Mesenchymal stem cell (in vitro differentiated cells and primary cell): ENCODE data around the gene CLHC1.
"Not testable (repeated sequence)": the region's sequence is repeated elsewhere in the genome, so short reads cannot be mapped to it uniquely, and the experiment has no call there.

Experiments
- DNase-seq: peaks from one replicate; pipeline ENCODE4 v3.0.0-alpha.2; 2013
- H2AFZ ChIP-seq: one replicate; pipeline ENCODE4 v1.6.1; 2013; ENCODE audit warnings: low read depth, mild to moderate bottlenecking, control low read depth, inconsistent platforms, low read length, moderate library complexity
- H2AK5ac ChIP-seq: 2 replicates; pipeline ENCODE4 v1.6.1; 2013; ENCODE audit warnings: low read length, moderate library complexity, mild to moderate bottlenecking, inconsistent platforms; ENCODE audit not compliant: severe bottlenecking
- H2BK120ac ChIP-seq: one replicate; pipeline ENCODE4 v1.6.1; 2013; ENCODE audit warnings: low read depth, mild to moderate bottlenecking, inconsistent platforms, low read length, moderate library complexity
- H2BK12ac ChIP-seq, 2 experiments: one replicate each; pipeline ENCODE4 v1.6.1; 2013; ENCODE audit warnings: inconsistent platforms in 2 of 2, low read length in 2 of 2, mild to moderate bottlenecking in 2 of 2, moderate library complexity in 2 of 2, control low read depth in 1 of 2
- H2BK15ac ChIP-seq: one replicate; pipeline ENCODE4 v1.6.1; 2013; ENCODE audit warnings: mild to moderate bottlenecking, low read depth, inconsistent platforms; ENCODE audit not compliant: poor library complexity, severe bottlenecking
- H2BK5ac ChIP-seq: 2 replicates; pipeline ENCODE4 v1.6.1; 2013; ENCODE audit warnings: low read depth, mild to moderate bottlenecking, low read length, control low read depth, inconsistent platforms; ENCODE audit not compliant: poor library complexity, severe bottlenecking
- H3K14ac ChIP-seq, 2 experiments: one replicate each; pipeline ENCODE4 v1.6.1; 2013; ENCODE audit warnings: inconsistent platforms in 2 of 2, low read length in 2 of 2, control low read depth in 1 of 2, mild to moderate bottlenecking in 1 of 2, moderate library complexity in 1 of 2
- H3K18ac ChIP-seq, 2 experiments: one replicate each; pipeline ENCODE4 v1.6.1; 2013; ENCODE audit warnings: inconsistent platforms in 2 of 2, low read length in 2 of 2, control low read depth in 1 of 2, low read depth in 1 of 2, mild to moderate bottlenecking in 1 of 2
- H3K23ac ChIP-seq, 2 experiments: one replicate each; pipeline ENCODE4 v1.6.1; 2013; ENCODE audit warnings: inconsistent platforms in 2 of 2, low read length in 2 of 2, mild to moderate bottlenecking in 2 of 2, moderate library complexity in 2 of 2, control low read depth in 1 of 2
- H3K27ac ChIP-seq: 2 replicates; pipeline ENCODE4 v1.5.1; 2013; ENCODE audit warnings: mild to moderate bottlenecking, moderate library complexity, low read length, control low read depth, inconsistent platforms; ENCODE audit not compliant: poor library complexity, severe bottlenecking
- H3K27me3 ChIP-seq, 2 experiments: 2 replicates each; pipeline versions ENCODE4 v1.6.1 to v1.7.0; 2013; ENCODE audit warnings: low read length in 2 of 2, mild to moderate bottlenecking in 2 of 2, moderate library complexity in 2 of 2, control low read depth in 1 of 2, inconsistent platforms in 1 of 2; ENCODE audit not compliant: control insufficient read depth in 1 of 2, insufficient read depth in 1 of 2
- H3K36me3 ChIP-seq, 2 experiments: 2 replicates each; pipeline versions ENCODE4 v1.6.1 to v1.7.0; 2013; ENCODE audit warnings: low read length in 2 of 2, control low read depth in 1 of 2, inconsistent platforms in 1 of 2, low read depth in 1 of 2, mild to moderate bottlenecking in 1 of 2; ENCODE audit not compliant: insufficient read depth in 2 of 2, control insufficient read depth in 1 of 2
- H3K4ac ChIP-seq, 2 experiments: one replicate each; pipeline ENCODE4 v1.6.1; 2013; ENCODE audit warnings: inconsistent platforms in 2 of 2, low read length in 2 of 2, mild to moderate bottlenecking in 2 of 2, moderate library complexity in 2 of 2, control low read depth in 1 of 2, low read depth in 1 of 2
- H3K4me1 ChIP-seq: 2 replicates; pipeline ENCODE4 v1.6.1; 2013; ENCODE audit warnings: low read depth, low read length, control low read depth; ENCODE audit not compliant: control insufficient read depth, insufficient read depth
- H3K4me2 ChIP-seq: 2 replicates; pipeline ENCODE4 v1.6.1; 2013; ENCODE audit warnings: low read length, mild to moderate bottlenecking, inconsistent platforms; ENCODE audit not compliant: poor library complexity, severe bottlenecking
- H3K4me3 ChIP-seq, 2 experiments: 2 replicates each; pipeline versions ENCODE4 v1.5.1 to v1.7.0; 2013; ENCODE audit warnings: low read length in 2 of 2, mild to moderate bottlenecking in 2 of 2, control low read depth in 1 of 2, low read depth in 1 of 2; ENCODE audit not compliant: insufficient read depth in 1 of 2
- H3K79me1 ChIP-seq: replicated peaks from 2 replicates; pipeline ENCODE4 v1.6.1; 2013; ENCODE audit warnings: mild to moderate bottlenecking, control low read depth, low read length, inconsistent platforms; ENCODE audit not compliant: poor library complexity, severe bottlenecking
- H3K9ac ChIP-seq: 2 replicates; pipeline ENCODE4 v1.7.0; 2013; ENCODE audit warnings: mild to moderate bottlenecking, low read length, moderate library complexity
- H3K9me3 ChIP-seq: 2 replicates; pipeline ENCODE4 v1.7.0; 2013; ENCODE audit warnings: mild to moderate bottlenecking, low read length; ENCODE audit not compliant: control insufficient read depth
- H4K8ac ChIP-seq: one replicate; pipeline ENCODE4 v1.6.1; 2013; ENCODE audit warnings: inconsistent platforms, mild to moderate bottlenecking, low read length, moderate library complexity
- H4K91ac ChIP-seq: one replicate; pipeline ENCODE4 v1.6.1; 2013; ENCODE audit warnings: mild to moderate bottlenecking, low read length, inconsistent platforms
- WGBS: methylation state at CpG from one replicate; pipeline ENCODE4 v1.1.7; 2013; ENCODE audit warnings: mixed read lengths; 5-methylcytosine and 5-hydroxymethylcytosine counted together

The CLHC1 gene

GRCh38 chr2:55247025-55247424 lies 14.9 kb upstream of the CLHC1 start:
- Histone ChIP-seq H3K9me3 (no peaks in the 10 kb centered on the region), H2BK12ac (no peak overlapping the region), H3K23ac (no peak overlapping the region), H3K9ac (no peak overlapping the region), H3K27ac (no peak overlapping the region), H2BK15ac (no peak overlapping the region), H2AFZ (no peak overlapping the region), H4K91ac (no peak overlapping the region), H3K4ac (no peak overlapping the region), H3K4me3 (no peak overlapping the region), H2BK120ac (no peak overlapping the region), H2AK5ac (no peak overlapping the region), H3K14ac (no peak overlapping the region), H3K79me1 (no peaks in the 10 kb centered on the region), H3K4me2 (no peak overlapping the region), H2BK5ac (no peak overlapping the region), H3K4me1 (no peaks in the 10 kb centered on the region), H3K36me3 (peaks cover 13 to 86% of the 10 kb centered on the region in 2 experiments), H4K8ac (no peak overlapping the region), H3K27me3 (no peaks in the 10 kb centered on the region), H3K18ac (no peak overlapping the region)
- no peak for DNase-seq
- WGBS, result 88% methylated on average over 5 of the region's 5 CpGs

GRCh38 chr2:55245411-55245810 lies 13.3 kb upstream of the CLHC1 start:
- Histone ChIP-seq H4K8ac (no peak overlapping the region), H3K9me3 (no peaks in the 10 kb centered on the region), H2BK5ac (no peak overlapping the region), H3K4ac (no peak overlapping the region), H3K9ac (no peak overlapping the region), H2BK120ac (no peak overlapping the region), H3K79me1 (no peaks in the 10 kb centered on the region), H3K4me2 (no peak overlapping the region), H3K14ac (no peak overlapping the region), H4K91ac (no peak overlapping the region), H2AFZ (no peak overlapping the region), H2BK12ac (no peak overlapping the region), H2BK15ac (no peak overlapping the region), H3K27me3 (no peaks in the 10 kb centered on the region), H2AK5ac (no peak overlapping the region), H3K27ac (no peak overlapping the region), H3K4me3 (no peak overlapping the region), H3K23ac (no peak overlapping the region), H3K18ac (no peak overlapping the region), H3K36me3 (peaks cover 14 to 81% of the 10 kb centered on the region in 2 experiments), H3K4me1 (no peaks in the 10 kb centered on the region)
- DNase-seq, result no peak
- 100% methylated on average over 2 of the region's 5 CpGs for WGBS

DNA sequence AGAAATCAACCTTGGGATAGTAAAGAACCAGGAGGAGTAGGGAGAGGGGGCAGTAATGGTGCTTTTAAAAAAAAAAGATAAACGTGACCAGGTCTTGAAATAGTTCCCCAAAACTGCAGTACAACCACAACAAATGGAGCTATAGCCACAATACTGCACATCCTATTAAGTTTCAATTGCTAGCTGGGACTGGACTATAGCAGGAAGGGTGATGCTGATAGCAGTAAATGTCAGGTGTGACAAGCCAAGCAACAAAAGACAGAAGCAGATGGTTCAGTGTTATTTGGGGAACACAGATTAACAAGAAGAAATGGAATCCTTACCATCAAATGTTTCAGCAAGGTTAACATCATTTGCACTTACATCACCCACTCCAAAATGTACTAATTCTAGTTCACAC lies 10.5 kb upstream of the CLHC1 start:
- Histone ChIP-seq H3K4me3 (no peak overlapping the region), H3K27ac (no peak overlapping the region), H3K18ac (no peak overlapping the region), H3K9me3 (no peaks in the 10 kb centered on the region), H3K36me3 (peaks cover 7 to 75% of the 10 kb centered on the region in 2 experiments), H4K8ac (no peak overlapping the region), H2BK12ac (no peak overlapping the region), H2AFZ (no peak overlapping the region), H2BK120ac (no peak overlapping the region), H3K4me2 (no peak overlapping the region), H3K9ac (no peak overlapping the region), H3K23ac (no peak overlapping the region), H2AK5ac (no peak overlapping the region), H3K4me1 (no peaks in the 10 kb centered on the region), H3K14ac (no peak overlapping the region), H2BK5ac (no peak overlapping the region), H3K79me1 (no peaks in the 10 kb centered on the region), H2BK15ac (no peak overlapping the region), H4K91ac (no peak overlapping the region), H3K4ac (no peak overlapping the region), H3K27me3 (no peaks in the 10 kb centered on the region)
- DNase-seq, result no peak
- WGBS, result no CpG with 5 or more reads among the region's 1 CpG

DNA sequence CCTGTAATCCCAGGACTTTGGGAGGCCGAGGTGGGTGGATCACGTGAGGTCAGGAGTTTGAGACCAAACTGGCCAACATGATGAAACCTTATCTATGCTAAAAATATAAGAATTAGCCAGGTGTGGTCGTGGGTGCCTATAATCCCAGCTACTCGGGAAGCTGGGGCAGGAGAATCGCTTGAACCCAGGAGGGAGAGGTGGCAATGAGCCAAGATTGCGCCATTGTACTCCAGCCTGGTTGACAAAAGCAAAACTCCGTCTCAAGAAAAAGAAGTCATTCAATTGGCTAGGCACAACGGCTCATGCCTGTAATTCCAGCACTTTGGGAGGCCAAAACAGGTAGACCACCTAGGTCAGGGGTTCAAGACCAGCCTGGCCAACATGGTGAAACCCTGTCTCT lies 9.5 kb upstream of the CLHC1 start:
- not testable (repeated sequence) for DNase-seq, H3K27ac ChIP-seq, H3K4me3 ChIP-seq, H3K14ac ChIP-seq, H2BK15ac ChIP-seq, H3K9me3 ChIP-seq, H3K79me1 ChIP-seq, H3K23ac ChIP-seq, H3K4me1 ChIP-seq, H2AFZ ChIP-seq, H4K91ac ChIP-seq, H2BK120ac ChIP-seq, H2BK5ac ChIP-seq, H3K4me2 ChIP-seq, H3K18ac ChIP-seq, H4K8ac ChIP-seq, H2AK5ac ChIP-seq, H3K27me3 ChIP-seq, H2BK12ac ChIP-seq, H3K4ac ChIP-seq, H3K9ac ChIP-seq
- H3K36me3 ChIP-seq, result peaks cover 7 to 72% of the 10 kb centered on the region in 2 experiments
- WGBS, result 99% methylated on average over 8 of the region's 8 CpGs
